Purkinje cell (primary cell): Measurements from ENCODE around the gene PIK3CG. TPM values are rescaled to one million over a fixed set of nuclear protein-coding genes. Genes with fewer than 3 reads are reported as not detected.

Experiments
- polyA plus RNA-seq: library from polyadenylated mRNA; unstranded; fragments of >200 nt; fragmentation: Nextera tagmentation; gene quantifications from 2 replicates; pipeline ENCODE4 v1.2.1, GENCODE V29; 2014

PIK3CG gene
- polyA plus RNA-seq, result not detected in 2 replicates

DNA sequence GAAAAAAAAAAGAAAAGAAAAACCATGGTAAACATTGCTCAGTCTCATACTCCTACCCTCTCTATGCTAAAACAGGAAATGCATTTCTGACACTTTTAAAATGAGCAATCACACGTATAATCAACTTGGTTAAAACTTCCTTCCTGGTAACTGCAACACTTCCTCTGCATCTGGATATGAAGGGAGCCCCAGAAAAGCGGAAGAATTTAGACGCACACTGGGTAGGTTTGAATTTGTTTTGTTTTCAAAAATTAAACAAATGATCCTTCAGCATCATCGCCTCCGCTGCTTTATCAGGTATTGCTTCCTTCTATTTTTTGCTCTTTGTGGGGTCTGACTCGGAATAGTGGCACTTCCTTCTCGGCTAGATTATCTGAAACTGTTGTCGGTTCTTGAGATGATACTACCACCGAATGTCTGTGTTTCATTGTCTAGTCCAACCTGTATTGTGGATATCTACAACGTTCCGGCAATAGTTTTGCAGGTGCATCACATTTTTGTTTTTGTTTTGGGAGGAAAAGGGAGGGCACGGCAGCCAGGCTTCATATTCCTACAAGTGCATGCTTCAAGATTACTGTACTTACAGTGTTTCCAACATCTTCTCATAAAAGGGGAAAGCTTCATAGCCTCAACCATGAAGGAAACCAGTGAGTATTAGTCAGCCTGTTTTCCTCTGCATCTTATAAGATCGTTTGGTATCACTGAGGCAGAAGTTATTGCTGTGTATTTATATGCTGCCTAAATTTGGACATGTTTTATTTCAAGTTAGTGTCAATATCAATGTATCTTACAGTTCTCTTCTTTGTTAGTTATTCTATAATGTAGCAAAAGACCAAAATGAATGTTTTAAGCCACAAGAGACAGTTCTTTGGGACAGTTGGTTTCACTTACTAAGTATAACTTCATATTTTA, at the start of gene PIK3CG:
PIK3CG (plus strand) TSS at position 153 of the 912 bp plus-strand sequence. CDS start 2,280 bp downstream, outside the sequence.

Other genes starting within 250 kb of the PIK3CG start
- 0.22 TPM in 1 of 2 replicates, not detected in the other for gene CCDC71L, start 204.1 kb upstream of the PIK3CG start, polyA plus RNA-seq
- gene PRKAR2B, start 179.4 kb downstream of the PIK3CG start, polyA plus RNA-seq, result 55.7 and 56.7 TPM in 2 replicates